HG03280 (cell line): Measurements from ENCODE around the gene DENND6B.
"Not testable (repeated sequence)": the region's sequence is repeated elsewhere in the genome, so short reads cannot be mapped to it uniquely, and the experiment has no call there.

Experiments used
- ATAC-seq: cut with Tn5 transposase; IDR thresholded peaks from one replicate; pipeline ENCODE4 v1.9.1; 2021; ENCODE audit warnings: mild to moderate bottlenecking, moderate library complexity; ENCODE audit not compliant: unreplicated experiment

The DENND6B gene

DNA sequence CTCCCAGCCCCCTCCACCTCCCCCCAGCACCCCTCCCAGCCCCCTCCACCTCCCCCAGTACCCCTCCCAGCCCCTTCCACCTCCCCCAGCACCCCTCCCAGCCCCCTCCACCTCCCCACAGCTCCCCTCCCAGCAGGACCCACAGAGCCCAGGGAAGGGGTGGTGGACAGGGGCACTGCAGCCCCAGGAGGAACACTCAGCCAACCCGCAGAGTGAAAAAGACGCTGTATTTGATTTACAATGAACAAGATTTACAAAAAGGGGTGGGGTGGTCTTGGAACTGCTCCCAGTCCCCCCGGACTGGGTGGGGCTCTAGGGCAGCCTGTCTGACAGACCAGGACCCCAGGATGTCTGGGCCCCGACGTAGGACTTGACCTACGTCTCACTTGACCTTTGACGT is 52.0 kb downstream of the DENND6B start:
- no peak for ATAC-seq

DNA sequence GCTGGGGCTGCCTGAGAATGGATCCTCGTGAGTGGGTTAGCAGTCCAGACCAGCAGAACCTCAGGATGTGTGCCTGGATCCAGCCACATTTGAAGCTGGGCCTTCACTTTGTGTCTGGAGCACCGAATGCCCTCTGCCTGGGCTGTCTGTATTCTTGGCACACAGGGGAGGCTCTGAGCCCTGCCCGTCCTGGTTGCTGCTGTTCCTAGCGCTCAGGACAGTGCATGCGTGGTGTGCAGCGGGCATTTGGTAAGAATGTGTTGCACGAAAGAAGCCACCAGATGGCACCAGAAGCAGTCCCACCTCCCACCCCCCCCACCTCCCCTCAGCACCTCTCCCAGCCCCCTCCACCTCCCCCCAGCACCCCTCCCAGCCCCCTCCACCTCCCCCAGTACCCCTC is 52.5 kb downstream of the DENND6B start:
- no peak for ATAC-seq

DNA sequence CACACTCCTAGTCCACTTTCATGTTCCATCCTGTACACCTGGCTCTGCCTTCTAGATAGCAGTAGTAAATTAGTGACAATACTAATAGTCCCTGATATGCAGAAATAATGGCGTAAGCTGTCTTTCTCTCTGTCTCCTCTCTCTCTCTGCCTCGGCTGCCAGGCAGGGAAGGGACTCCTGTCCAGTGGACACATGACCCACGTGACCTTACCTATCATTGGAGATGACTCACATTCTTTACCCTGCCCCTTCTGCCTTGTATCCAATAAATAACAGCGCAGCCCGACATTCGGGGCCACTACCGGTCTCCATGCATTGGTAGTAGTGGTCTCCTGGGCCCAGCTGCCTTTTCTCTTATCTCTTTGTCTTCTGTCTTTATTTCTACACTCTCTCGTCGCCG is 53.0 kb downstream of the DENND6B start:
- ATAC-seq = not testable (repeated sequence)

DNA sequence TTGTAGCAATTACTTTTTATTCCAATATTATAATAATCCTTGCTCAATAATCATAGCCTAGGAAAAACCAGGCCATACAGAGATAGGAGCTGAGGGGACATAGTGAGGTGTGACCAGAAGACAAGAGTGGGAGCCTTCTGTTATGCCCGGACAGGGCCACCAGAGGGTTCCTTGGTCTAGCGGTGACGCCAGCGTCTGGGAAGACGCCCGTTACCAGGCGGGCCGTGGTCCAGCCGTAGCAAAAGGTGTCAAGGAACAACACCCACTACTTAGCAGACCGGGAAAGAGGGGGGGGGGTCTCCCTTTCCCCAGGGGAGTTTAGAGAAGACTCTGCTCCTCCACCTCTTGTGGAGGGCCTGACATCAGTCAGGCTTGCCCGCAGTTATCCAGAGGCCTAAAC is 53.5 kb downstream of the DENND6B start:
- not testable (repeated sequence) for ATAC-seq

DNA sequence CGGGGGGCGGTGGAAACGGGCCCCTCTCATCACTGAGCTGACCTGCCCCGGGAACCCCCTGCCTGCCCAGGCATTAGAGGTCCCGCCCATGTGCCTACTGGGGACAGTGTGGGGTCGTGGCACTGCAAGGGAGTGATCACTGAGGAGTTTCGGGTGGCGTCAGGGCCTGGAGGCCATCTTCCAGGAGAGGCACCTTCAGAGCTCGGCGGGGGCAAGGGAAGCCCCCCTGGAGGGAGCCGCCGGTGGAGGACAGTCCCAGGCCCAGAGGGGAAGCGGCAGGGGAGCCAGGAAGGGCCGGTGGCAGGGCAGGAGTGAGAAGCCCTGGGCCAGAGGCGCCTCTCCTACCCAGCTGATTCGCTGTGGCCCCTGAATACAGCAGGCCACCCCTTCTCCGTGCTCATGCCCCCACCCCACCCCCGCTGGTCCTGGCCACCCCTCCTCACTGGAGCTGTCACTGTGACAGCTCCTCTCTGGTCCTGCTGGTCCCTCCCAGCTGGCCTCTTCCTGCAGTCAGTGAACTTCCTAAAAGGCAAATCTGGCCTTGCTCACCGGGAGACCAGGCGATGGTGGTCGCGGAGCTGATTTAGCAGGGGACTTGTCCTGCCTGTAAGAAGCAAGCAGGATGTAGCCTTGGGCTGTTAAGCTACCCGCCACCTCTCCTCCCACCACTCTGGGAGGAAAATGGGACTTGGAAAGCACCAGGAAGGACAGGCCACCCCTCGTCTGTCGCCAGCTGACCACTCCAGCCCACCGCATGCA is 54.6 kb downstream of the DENND6B start:
- ATAC-seq = no peak

DNA sequence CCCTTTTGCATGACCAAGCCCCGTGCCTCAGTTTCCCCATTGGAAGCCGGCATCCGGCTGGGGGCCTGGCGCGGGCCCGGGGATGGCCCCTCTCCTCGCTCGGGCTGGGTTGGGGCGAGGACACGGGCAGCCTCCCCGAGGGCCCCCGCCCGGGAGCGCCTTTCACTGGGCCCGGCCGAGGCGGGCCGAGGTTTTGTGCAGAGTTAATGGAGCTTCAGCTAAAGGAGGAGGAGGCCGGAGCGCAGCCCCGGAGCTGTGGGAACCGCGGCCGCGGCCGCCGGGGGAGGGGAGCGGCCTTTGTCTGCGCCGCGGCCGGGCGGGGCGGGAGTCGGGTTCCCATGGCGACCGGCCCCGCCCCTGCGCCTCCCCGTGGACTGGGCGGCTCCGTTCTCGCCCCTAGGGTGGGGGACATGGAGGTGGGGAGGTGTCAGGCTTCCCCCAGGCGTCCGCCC is 55.3 kb downstream of the DENND6B start:
- no peak for ATAC-seq

DNA sequence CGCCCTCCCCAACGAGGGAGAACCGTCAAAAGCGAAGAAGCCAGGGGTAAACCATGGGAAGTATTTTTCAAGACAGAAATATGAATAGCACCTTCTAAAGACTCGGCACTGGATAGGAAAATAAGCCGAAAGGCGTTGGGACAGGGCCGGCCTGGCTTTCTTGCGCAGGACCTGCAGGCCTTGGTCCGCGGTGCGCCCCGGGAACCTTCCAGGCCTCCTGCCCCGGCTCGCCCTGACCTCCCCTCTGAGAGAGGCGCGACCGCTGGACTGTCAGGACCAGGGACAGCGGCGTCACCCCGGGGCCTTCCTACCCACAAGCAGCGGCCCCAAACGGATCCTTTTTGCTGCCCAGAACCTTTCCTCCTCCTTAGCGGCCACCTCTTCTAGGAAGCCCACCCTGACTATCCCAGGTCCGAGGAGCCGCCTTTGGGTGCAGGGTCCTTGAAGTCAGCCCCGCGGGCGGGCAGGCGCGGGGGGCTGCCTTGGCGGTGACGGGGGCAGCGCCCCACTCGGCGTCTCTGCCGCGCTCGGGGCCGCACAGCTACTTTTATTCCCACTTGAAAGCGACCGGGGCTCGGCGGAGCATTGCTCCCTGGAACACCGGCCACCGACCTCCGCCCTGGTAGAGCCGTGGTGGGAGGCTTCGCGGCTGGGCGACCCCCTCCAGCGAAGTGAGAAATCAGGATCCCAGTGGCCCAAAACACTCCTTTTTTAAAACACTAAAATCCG is 56.0 kb downstream of the DENND6B start:
- no peak for ATAC-seq

DNA sequence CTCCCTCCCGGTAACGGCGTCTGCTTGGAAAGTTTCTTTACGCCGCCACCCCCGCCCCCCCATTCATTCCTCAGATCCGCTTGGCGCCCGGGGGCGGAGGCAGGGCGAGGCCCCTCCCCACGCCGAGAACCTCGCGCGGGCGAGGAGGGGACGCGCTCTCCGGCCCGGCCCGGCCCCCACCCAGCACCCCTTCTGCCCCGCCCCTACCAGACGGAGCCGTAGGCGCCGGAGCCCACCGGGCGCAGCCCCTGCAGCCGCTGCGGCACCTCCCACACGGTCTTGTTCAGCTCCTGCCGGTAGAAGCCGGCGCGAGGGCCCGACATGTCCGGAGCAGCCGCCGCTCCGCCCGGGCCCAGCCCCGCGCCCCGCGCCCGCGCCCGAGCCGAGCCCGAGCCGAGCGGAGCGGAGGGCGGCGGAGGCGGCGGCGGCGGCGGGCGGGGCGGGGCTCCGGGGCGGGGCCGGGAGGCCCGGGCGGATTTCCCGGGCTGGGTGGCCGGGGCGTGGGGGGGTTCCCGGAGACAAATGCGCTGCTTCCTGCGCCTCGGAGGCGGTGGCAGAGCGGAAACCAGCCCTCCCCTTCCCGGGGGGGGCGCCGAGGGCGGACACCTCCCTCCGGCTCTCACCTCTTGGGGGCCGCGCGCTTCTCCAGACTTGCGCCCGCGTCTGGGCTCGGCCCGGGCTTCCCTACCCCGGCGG is 56.7 kb downstream of the DENND6B start, which contains the start of gene MAPK11:
TSS of gene MAPK11 (minus strand) at position 411 of the 696 bp plus-strand sequence. CDS start at position 323, 88 bp downstream.
- ATAC-seq = no peak

DNA sequence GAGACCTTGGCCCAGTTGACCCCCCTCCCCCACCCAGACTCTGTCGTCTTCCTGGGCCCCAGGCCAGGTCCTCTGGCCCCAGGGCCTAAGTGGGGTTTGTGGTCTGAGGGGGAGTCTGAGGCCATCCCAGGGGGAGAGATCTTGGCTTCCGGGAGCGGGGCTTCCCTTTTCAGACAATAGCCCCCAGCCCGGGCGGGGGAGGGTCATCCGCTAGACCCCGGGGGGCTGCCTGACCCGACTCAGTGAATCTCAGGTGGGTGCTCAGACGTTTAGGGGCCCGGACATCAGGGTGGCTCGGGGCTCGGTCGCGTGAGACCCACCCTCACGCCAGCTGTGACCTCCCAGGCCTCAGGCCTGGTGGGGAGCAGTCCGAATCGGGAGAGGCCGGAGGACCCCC is 57.2 kb downstream of the DENND6B start:
- no peak for ATAC-seq

DNA sequence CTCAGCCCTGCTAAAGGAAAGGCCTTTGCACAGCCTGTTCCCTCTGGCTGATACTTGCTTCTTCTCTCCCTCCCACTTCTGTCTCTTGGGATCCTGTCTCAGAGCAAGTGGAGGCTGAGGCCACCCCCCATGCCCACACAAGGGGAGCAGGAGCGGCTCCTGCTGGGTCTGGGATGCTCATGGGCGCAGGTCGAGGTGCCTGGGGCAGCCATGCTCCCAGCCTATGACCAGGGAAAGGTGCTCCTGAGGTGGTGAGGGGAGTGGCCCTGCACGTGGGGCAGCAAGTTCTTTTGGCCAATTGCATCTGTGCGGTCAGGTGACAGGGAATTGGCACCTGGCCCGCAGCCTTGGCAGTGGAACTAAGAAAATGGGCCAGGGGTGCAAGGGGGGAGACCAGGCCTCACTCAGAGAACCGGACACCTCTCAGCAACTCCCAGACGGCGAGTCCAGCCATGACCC is 58.1 kb downstream of the DENND6B start:
- no peak for ATAC-seq

DNA sequence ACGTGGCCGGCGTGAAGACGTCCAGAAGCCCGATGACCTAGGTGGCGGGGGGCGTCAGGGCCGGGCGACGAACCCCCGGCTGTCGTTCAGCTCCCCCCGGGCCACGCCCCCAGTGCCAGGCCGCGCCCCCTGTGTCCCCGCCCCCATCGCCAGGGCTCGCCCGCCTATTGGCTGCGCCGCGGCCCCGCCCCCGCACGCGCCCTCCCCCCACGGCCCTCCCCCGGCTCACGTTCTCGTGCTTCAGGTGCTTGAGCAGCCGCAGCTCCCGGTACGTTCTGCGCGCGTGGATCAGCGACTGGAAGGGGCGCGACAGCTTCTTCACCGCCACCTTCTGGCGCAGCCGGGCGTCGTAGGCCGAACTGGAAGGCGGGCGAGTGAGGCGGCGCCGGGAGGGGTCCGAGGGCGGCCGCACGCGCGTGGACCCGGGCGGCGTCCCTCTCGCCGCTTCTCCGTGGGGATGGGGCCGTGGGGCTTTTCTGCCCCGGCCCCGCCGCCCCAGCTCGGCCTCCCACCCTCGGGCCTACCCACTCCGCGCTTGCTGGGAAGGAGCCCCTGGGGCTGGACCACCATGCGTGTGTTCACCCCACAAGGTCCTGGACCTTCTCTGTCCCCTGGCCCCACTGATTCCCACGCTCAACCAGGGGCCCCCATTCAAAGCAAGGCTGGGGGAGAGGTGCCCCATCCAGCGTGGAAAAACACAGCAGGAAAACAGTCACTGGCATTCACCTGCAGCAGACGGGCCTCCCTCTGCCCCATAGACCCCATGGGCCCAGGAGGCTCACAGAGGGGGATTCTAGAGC is 59.0 kb downstream of the DENND6B start:
- ATAC-seq = no peak

DNA sequence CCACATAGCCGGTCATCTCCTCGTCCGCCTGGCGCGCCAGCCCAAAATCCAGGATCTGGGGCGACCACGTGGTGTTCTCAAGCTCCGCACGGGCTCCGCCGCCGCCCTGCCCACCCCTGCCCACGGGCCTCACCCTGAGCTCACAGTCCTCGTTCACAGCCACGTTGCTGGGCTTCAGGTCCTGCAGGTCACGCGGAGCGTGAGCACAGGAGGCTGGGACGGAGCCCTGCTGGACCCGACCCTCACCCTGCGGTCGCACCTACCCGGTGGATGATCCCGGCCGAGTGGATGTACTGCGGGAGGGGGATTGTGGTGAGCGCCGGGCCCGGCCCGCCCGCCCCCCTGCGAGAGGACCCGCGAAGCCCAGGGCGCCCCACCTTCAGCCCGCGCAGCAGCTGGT is 59.8 kb downstream of the DENND6B start:
- ATAC-seq = no peak

DNA sequence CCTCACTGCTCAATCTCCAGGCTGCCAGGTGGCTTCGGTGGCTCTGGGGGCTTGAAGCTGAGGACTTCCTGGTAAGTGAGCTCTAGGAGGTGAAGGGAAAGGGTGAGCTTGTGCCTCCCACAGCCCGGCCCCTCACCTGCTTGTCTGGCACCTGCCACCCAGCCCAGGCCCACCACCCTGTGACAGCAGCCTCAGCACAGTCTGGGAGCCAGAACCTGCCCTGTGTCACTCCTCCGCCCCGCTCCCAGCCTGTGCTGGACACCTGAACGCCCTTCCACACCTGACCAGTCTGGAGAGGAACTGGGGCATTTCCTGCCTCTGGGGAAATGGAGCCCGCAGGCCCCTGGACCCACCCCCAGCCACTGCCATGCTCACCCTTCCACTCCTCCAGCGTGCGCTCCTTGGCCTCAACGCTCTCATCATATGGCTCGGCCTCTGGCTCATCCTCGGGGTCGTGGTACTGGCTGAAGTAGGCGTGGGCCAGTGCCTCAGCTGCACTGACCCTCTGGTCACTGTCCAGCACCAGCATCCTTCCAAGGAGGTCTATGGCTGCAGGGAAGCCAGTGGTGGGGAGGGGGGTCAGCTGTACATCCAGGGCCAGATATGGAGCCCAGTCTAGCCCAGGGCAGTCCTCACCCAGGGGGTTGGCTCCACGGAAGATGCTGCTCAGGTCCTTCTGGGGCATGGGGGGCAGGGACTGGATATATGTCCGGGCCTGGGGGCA is 61.7 kb downstream of the DENND6B start:
- ATAC-seq = no peak

DNA sequence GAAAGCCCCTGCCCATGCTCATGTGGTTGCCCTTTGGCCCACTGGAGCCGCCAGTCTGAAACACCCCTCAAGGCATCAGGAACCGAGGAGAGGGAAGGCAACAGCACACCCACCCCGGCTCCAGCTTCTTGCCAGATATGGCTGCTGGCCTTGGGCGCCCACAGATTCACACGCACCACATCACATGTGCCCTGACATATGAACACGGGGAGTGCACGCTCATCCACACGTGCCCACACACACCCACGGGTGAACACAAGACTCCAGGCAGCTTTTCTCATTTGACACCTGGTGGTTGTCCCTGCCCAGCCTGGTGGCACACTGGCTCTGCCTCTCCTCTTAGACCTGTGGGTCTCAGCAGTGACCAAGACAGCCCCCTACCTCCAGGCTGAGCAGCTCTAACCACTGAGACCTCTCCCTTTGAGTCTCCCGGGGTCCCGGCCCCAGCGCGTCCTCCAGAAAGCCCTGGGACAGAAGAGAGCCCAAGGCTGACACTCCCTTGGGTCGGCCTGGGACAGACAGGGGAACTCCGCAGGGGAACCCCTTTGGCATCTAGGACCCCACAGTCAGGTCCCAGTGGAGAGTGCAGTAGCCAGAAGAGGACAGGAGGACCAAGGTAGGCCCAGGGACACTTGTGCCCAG is 62.6 kb downstream of the DENND6B start:
- no peak for ATAC-seq

DNA sequence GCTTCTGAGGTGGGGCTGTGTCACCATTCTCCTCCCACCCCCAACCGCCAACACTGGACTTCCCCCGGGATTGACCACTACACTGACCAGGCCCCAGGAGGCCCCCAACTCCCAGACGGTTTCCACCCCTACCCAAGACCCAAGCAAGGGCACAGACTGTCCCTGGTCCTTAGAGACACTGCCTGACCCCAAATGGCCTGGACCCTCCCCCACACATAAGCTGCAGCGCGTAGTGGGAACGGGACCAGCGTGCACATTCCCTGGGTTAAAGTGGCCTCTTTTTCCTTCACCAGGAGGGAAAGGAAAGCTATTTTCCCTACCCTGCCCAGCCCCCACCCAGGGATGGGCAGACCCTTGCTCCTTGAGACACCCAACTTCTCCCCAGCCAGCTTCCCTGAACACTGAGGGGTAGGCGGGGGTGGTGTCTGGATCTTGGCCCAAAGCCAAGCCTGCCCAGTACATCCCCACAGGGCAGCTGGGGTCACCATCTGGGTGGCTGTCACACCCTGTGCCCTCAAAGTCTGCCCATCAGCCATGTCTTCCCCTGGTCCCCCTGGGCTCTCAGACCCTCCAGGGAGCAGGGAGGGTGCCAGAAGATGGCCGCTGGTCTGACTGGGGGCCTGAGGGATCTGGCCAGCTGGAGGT is 63.7 kb downstream of the DENND6B start:
- ATAC-seq = no peak

DNA sequence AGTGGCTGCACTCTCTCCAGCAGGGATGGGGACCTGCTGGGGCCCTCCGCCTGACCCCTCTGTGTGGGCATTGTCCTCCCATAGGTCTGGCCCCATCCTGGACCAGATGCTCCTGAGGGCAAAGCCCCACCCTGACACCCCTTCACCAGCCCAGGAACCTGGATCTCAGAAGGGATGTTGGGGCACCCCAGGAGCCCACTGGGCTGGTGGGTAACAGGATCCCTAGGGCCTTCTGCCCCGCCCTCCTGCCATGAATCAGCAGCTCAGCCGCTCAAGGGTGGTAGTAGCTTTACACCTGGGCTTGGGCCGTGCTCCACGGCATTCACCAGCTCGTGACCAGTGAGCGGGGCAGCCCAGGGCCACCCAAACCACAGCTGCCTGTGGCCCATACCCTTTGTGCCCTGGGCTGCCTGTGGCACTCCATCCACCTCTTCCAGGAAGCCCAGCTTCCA is 64.3 kb downstream of the DENND6B start:
- no peak for ATAC-seq

DNA sequence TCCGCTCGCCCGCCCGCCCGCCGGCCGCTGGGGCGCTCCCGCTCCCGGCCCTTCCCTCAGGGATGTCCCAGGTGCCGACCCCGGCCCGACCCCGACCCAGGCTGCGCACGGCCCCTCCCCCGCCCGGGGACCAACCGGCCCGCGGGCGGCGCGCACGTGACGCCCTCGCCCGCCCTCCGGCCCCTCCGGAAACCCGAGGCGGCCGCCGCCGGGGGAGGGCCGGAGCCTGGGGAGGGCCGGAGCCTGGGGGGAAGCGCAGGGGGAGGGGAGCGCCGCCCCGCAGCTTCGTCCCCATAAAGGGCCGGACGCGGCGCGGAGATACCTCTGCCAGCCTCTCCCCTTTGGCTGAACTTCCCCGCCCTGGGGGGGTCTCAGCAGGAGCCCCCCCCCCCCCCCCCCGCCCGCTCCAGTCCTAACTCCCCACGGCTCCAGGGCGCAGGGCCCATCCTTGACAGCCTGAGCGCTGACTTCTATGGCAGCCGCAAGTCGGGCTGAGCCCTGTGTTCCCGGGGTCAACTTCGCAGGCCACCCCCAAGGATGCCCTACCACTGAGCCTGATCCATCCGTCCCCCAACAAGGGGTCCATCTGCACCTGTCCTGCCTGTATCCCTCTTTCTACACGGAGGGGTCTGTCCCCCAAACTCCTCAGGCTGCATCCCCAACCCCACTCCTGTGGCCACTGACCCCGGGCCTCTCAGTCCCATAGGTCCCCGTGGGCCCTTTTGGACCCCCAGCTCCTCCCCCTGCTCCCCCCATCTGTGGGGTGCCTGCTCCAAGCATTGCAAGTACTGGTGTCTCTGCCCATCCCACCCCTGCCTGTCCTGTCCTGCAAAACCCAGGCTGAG is 65.0 kb downstream of the DENND6B start, which contains the start of gene MAPK12:
TSS of gene MAPK12 (minus strand) at position 69 of the 845 bp plus-strand sequence. CDS start 174 bp downstream, outside the sequence.
- ATAC-seq = no peak
